Natural killer cell (primary cell): ENCODE data around the gene AS3MT. TPM values are rescaled to one million over a fixed set of nuclear protein-coding genes. Genes with fewer than 3 reads are reported as not detected.
"Not testable (repeated sequence)": the region's sequence is repeated elsewhere in the genome, so short reads cannot be mapped to it uniquely, and the experiment has no call there.

Experiments
- ATAC-seq, 3 donors: fragments of 150-1000 bp in 2 of 3; fragments of 200-7000 bp in 1 of 3; cut with Tn5 transposase; 1 replicate in 1 of 3; 2 replicates in 2 of 3; pipeline ENCODE4 v1.10.0; 2021; ENCODE audit warnings: mild to moderate bottlenecking in 2 of 3, moderate library complexity in 2 of 3
- DNase-seq, 2 donors: peaks; one replicate each; pipeline versions ENCODE4 v3.0.0 to v3.0.0-alpha.2; 2013 to 2021; ENCODE audit warnings: mixed read lengths in 1 of 2
- H3K27ac ChIP-seq: one replicate; pipeline ENCODE4 v1.5.1; 2013; ENCODE audit warnings: mild to moderate bottlenecking, low read length
- H3K27me3 ChIP-seq: one replicate; pipeline ENCODE4 v1.6.1; 2013; ENCODE audit warnings: low read length; ENCODE audit not compliant: control insufficient read depth, insufficient read depth
- H3K36me3 ChIP-seq: one replicate; pipeline ENCODE4 v1.6.1; 2013; ENCODE audit warnings: low read length; ENCODE audit not compliant: control insufficient read depth, insufficient read depth
- H3K4me1 ChIP-seq: one replicate; pipeline ENCODE4 v1.6.1; 2013; ENCODE audit warnings: low read length; ENCODE audit not compliant: control insufficient read depth, insufficient read depth
- H3K4me3 ChIP-seq: one replicate; pipeline ENCODE4 v1.5.1; 2013; ENCODE audit warnings: low read length
- H3K9me3 ChIP-seq: one replicate; pipeline ENCODE4 v1.6.1; 2013; ENCODE audit warnings: low read length; ENCODE audit not compliant: control insufficient read depth, insufficient read depth
- H3K27ac Mint-ChIP-seq, 2 donors: one replicate each; pipeline ENCODE4 v1.8.0; 2022; ENCODE audit warnings: mild to moderate bottlenecking in 2 of 2, mixed read lengths in 2 of 2, moderate library complexity in 1 of 2
- H3K27me3 Mint-ChIP-seq, 2 donors: one replicate each; pipeline ENCODE4 v1.8.0; 2022; ENCODE audit warnings: low read depth in 2 of 2, mixed read lengths in 2 of 2
- H3K36me3 Mint-ChIP-seq: one replicate; pipeline ENCODE4 v1.8.0; 2022; ENCODE audit warnings: mixed read lengths
- H3K4me1 Mint-ChIP-seq, 2 donors: one replicate each; pipeline ENCODE4 v1.8.0; 2022; ENCODE audit warnings: mixed read lengths in 2 of 2
- H3K4me3 Mint-ChIP-seq: one replicate; pipeline ENCODE4 v1.8.0; 2022; ENCODE audit warnings: mild to moderate bottlenecking, moderate library complexity, mixed read lengths
- H3K9me3 Mint-ChIP-seq, 2 donors: one replicate each; pipeline ENCODE4 v1.8.0; 2022; ENCODE audit warnings: mixed read lengths in 2 of 2
- CTCF ChIP-seq: fragments of 200-600 bp; IDR thresholded peaks from one replicate; pipeline ENCODE4 v1.8.0; 2022; ENCODE audit warnings: antibody characterized with exemption
- WGBS: methylation state at CpG from one replicate; pipeline ENCODE4 v1.1.7; 2013; ENCODE audit warnings: missing lambda C conversion rate; ENCODE audit not compliant: insufficient coverage; 5-methylcytosine and 5-hydroxymethylcytosine counted together
- intact Hi-C: fragments of 100-400 bp; cut with micrococcal nuclease; formaldehyde crosslinking; loops from one replicate; pipeline ENCODE4 v1.14.2; 2022
- total RNA-seq, 4 donors: library from RNA; stranded (reverse); fragments of 120-200 nt in 1 of 4; gene quantifications; one replicate each; pipeline versions ENCODE4 v1.2.3 to v1.2.4, GENCODE V29; 2013 to 2022

AS3MT gene
- total RNA-seq, 3 donors from 2014 or later (not counting 1 experiment from before 2014, with no cell fraction given) = 0.48 to 0.75 TPM; not detected in 1

GRCh38 chr10:102837230-102837721 lies 32.0 kb upstream of the AS3MT start, which contains the start of gene CYP17A1:
CYP17A1 (minus strand) TSS chr10:102837413; CDS start chr10:102837361, 52 bp downstream.
- TF ChIP-seq CTCF = no peak

DNA sequence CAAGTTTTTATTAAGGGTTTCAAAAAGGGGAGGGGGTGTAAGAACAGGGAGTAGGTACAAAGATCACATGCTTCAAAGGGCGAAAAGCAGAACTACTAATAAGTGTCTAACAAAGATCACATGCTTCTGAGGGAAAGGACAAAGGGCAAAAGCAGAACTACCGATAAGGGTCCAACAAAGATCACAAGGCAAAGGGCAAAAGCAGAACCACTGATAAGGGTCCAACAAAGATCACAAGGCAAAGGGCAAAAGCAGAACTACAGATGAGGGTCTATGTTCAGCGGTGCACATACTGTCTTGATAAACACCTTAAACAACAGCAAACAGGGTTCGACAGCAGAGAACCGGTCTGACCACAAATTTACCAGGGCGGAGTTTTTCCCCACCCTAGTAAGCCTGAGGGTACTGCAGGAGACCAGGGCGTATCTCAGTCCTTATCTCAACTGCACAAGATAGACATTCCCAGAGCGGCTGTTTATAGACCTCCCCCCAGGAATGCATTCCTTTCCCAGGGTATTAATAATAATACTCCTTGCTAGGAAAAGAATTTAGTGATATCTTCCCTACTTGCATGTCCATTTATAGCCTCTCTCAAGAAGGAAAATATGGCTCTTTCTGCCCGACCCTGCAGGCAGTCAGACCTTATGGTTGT lies 30.9 kb upstream of the AS3MT start:
- ATAC-seq, H3K27ac ChIP-seq, H3K9me3 Mint-ChIP-seq, H3K36me3 ChIP-seq, H3K4me1 Mint-ChIP-seq, H3K9me3 ChIP-seq, H3K4me1 ChIP-seq, H3K4me3 Mint-ChIP-seq, H3K36me3 Mint-ChIP-seq, H3K27ac Mint-ChIP-seq, DNase-seq, H3K27me3 ChIP-seq, H3K4me3 ChIP-seq: not testable (repeated sequence)
- peaks cover 12 to 41% of the 10 kb centered on the region in 2 donors for H3K27me3 Mint-ChIP-seq
- 91% methylated on average over 9 of the region's 9 CpGs for WGBS
- intact Hi-C loops = loop anchor here (10.0 kb wide), 1 partner anchor 646 kb away; no protein-coding TSS in a partner anchor

More at GRCh38 chr10:102837230-102837721, 32.0 kb upstream of the AS3MT start, which contains the start of gene CYP17A1:
- H3K9me3 Mint-ChIP-seq = peaks cover 0 to 4% of the 10 kb centered on the region in 2 donors
- H3K4me1 Mint-ChIP-seq = peaks cover 0 to 7% of the 10 kb centered on the region in 2 donors
- H3K36me3 Mint-ChIP-seq = peaks cover 9% of the 10 kb centered on the region
- no peak within 1 kb of the TSS for H3K27ac ChIP-seq
- no peak for DNase-seq
- no peak within 1 kb of the TSS for H3K27ac Mint-ChIP-seq
- H3K36me3 ChIP-seq = no peaks in the 10 kb centered on the region
- peaks cover 9% of the 10 kb centered on the region for H3K9me3 ChIP-seq
- H3K4me3 ChIP-seq = no peak within 1 kb of the TSS
- no peak for ATAC-seq
- H3K4me1 ChIP-seq = peaks cover 6% of the 10 kb centered on the region
- H3K27me3 Mint-ChIP-seq = peaks cover 8 to 41% of the 10 kb centered on the region in 2 donors
- H3K4me3 Mint-ChIP-seq = no peak within 1 kb of the TSS
- WGBS = 96% methylated on average over 5 of the region's 5 CpGs
- H3K27me3 ChIP-seq = peaks cover 7% of the 10 kb centered on the region
- intact Hi-C loops = loop anchor here (10.0 kb wide), 1 partner anchor 648 kb away; no protein-coding TSS in a partner anchor

DNA sequence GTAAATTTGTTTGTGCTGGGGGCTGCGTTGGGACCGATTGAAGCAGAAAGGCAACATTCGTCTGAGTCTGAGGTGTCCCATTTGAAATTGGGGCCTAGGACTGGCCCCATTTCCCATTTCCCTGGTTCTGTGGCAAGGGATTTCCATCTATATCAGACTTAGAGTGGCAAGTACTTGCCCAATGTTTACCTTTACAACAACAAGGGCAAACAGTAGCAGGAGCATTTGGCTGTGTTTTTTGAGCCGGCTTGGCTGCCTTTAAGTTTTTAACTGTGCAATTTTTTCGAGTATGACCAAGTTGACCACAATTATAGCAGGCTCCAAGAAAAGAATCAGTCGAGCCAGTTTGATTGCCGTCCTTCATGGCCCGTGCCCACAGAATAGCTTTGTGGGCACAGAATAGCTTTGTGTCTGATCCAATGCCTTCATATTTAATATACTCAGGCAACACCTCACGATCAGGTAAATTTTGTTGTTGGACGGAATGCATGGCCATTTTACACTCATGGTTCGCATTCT lies 27.4 kb upstream of the AS3MT start:
- no peak for ATAC-seq
- H3K36me3 ChIP-seq = no peaks in the 10 kb centered on the region
- H3K27ac Mint-ChIP-seq = no peak overlapping the region
- no peak overlapping the region for H3K4me3 ChIP-seq
- no peak for DNase-seq
- peaks cover 14 to 41% of the 10 kb centered on the region in 2 donors for H3K27me3 Mint-ChIP-seq
- peaks cover 9% of the 10 kb centered on the region for H3K9me3 ChIP-seq
- H3K9me3 Mint-ChIP-seq = peaks cover 0 to 4% of the 10 kb centered on the region in 2 donors
- no peak overlapping the region for H3K27ac ChIP-seq
- H3K4me1 ChIP-seq = no peaks in the 10 kb centered on the region
- H3K36me3 Mint-ChIP-seq = peaks cover 9% of the 10 kb centered on the region
- H3K4me1 Mint-ChIP-seq = no peaks in the 10 kb centered on the region
- H3K27me3 ChIP-seq = peaks cover 2% of the 10 kb centered on the region
- no peak overlapping the region for H3K4me3 Mint-ChIP-seq
- intact Hi-C loops = no loop called here
- no peak for TF ChIP-seq CTCF
- WGBS = 88% methylated on average over 11 of the region's 11 CpGs

DNA sequence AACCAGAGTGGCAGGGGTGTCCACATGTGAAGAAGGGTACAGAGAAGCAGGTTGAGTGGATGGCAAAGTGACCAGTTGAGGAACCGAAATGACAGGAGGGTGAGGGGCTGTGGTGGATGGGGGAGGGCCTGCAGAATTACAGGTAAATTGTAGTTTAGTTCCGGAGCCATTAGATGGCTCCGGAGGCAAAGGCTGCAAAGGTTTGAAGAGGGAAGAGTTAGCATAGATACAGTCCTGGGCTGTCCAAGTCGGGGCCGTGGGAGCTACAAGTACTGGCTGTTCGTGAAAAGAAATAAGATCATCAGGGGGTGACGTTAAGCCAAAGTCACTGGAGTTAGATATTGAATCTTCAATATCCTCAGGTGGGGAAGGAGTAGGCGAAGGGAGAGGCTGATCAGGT lies 26.1 kb upstream of the AS3MT start:
- peaks cover 11 to 35% of the 10 kb centered on the region in 2 donors for H3K27me3 Mint-ChIP-seq
- H3K36me3 ChIP-seq, H3K36me3 Mint-ChIP-seq, H3K9me3 ChIP-seq, ATAC-seq, H3K4me3 Mint-ChIP-seq, H3K4me1 ChIP-seq, H3K4me3 ChIP-seq, H3K27ac Mint-ChIP-seq, H3K4me1 Mint-ChIP-seq, DNase-seq, H3K9me3 Mint-ChIP-seq, H3K27me3 ChIP-seq, H3K27ac ChIP-seq, intact Hi-C loops: not testable (repeated sequence)
- 67% methylated on average over 8 of the region's 8 CpGs for WGBS

GRCh38 chr10:102844190-102844776 lies 25.0 kb upstream of the AS3MT start:
- WGBS = 88% methylated on average over 4 of the region's 6 CpGs
- not testable (repeated sequence) for H3K27ac Mint-ChIP-seq

More at GRCh38 chr10:102844190-102844776, 25.0 kb upstream of the AS3MT start:
- H3K4me1 ChIP-seq, H3K4me3 Mint-ChIP-seq, intact Hi-C loops, H3K9me3 Mint-ChIP-seq, H3K27me3 ChIP-seq, ATAC-seq, H3K4me1 Mint-ChIP-seq, H3K9me3 ChIP-seq, H3K36me3 ChIP-seq, H3K4me3 ChIP-seq, H3K36me3 Mint-ChIP-seq, DNase-seq, H3K27ac ChIP-seq: not testable (repeated sequence)
- H3K27me3 Mint-ChIP-seq = peaks cover 11 to 24% of the 10 kb centered on the region in 2 donors
